Iris pigment epithelial cell (primary cell): Measurements from ENCODE around the gene TNRC6C.

Source experiments
- DNase-seq: peaks from one replicate; pipeline ENCODE4 v3.0.0-alpha.2; 2011; ENCODE audit warnings: low read depth

The TNRC6C gene

DNA sequence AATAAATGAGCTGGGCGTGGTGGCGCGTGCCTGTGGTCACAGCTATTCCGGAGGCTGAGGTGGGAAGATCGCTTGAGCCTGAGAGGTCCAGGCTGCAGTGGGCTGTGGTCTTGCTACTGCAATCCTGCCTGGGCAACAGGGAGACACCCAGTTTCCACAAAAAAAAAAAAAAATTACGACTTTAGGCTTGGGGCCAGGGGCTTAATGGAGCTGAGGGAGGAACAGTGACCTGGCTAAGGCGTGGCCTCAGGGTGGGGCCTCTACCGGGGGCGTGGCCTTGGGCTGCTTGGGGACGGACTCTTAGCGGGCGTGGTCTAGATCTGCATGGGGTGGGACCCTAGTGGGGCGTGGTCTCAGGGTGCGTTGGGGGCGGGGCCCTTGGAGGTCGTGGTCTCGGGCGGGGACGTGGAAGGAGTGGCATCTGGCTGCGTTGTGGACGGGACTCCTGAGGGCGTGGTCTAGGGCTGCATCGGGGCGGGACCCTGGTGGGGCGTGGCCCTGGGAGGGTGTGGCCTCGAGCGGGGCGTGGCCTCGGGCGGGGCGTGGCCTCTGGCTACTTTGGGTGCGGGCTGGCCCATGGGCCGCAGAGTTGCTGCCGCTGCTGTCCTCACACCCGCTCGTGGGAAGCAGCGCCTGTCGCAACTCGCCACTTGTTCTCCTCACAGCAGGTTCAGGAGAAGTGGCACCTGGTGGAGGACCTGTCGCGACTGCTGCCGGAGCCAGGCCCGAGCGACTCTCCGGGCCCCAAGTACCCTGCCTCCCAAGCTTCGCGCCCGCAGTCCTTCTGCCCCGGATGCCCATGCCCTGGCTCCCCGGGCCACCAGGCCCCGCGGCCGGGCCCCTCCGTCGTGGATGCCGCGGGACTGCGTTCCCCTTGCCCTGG, 181.9 kb downstream of the TNRC6C start:
- peak; percentile 80 for DNase-seq

DNA sequence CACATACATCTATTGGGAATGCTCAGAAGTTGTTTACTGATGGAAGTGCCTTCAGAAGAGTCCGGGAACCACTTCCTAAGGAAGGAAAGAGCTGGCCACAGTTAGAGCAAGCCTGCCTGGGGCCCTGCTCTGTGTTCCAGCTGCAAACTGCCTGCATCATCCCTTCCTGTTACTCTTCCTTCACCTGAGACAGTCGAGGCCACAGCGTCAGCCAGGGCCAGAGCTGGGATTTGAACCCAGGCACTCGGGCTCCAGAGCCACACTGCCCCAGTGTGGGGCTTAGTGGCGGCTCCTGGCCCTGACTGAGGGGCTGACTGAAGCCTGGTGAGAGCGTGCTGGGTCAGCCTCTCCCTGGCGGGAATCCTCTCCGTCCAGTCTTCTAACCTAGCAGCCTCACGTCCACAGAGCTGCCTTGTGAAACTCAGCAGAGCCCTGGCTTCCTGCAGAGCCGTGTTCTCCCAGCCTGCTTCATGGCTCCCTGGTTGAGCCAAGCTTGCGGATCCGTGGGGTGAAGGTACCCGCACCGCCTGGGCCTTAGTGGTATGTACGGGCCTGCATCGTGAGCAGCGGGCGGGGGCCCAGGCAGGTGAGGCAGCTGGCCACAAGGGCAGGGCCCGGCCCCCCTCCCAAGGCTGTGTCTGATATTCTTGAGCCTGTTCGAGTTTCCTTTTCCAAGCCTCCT, 183.1 kb downstream of the TNRC6C start:
- no peak for DNase-seq

DNA sequence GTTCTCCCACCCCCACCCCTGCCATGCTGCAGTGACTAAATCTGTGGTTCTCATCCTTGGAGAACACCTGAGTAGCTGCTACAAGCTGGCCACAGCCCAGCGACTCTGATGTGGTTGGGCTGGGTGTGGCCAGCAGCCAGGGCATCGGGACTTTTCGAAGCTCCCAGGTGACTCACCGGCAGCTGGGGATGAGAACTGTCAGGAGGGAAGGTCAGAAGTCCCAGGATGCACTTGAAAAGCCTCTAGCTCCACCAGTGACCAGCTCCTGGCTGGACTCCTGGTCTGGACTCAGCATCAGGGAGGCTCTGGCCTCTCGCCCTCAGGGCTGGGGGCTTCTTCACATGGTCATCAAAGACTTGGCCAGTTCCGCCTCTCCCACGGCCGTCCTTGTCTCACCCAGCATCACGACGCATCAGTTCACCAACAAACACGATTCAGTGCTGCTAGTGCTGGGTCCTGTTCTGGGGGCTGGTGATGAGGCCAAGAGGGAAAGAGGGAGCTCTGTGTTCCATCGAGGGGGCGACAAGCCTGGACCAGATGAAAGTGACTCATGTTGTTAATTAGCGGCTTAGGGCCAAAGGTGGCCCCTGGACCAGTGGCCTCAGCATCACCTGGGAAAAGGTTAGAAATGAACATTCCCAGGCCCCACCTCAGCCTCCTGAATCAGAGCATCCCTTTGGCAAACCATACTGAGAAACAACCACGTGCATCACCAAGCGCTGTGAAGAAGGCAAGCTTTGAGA, 183.8 kb downstream of the TNRC6C start:
- DNase-seq, result peak; percentile 61

DNA sequence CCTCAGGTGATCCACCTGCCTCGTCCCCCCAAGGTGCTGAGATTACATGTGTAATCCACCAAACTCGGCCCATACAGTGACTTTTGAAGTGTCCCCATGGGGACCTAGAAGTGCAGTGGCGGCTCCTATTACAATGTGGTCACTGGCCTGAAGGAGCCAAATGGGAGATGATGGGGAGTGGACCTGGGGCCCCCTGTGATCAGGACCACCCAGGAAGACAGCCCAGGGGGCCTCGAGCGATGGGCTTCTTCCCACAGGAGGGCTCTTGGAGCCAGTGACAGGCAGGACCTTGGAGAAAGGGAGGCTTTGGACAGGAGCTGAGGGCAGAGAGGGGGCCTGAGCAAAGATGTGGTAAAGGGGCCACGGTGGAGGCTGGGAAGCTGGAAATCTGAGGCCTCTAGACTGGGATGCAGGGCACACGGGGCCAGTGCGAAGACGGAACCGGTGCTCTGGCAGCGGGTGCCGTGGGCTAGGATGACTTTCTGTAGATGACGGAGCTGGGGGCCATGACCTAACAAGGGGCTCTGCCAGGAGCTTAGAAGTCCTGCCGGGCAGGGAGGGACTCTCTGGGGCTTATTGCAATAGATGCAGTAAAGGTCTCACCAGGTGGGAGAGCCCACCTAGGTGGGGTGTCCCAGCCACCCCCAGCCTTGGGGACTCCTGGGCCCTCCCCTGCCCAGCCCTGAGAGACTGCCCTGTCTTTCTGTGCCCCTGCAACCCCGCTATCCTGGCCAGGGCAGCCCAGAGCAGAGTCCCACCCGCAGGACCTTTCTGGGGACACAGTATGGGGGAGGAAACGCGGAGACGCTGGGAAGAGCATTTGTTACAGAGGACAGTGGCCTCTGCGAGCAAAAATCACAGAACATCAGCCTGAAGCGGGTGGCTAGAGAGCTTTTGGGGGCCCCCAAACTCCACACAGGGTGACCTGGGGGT, 185.0 kb downstream of the TNRC6C start:
- no peak for DNase-seq

DNA sequence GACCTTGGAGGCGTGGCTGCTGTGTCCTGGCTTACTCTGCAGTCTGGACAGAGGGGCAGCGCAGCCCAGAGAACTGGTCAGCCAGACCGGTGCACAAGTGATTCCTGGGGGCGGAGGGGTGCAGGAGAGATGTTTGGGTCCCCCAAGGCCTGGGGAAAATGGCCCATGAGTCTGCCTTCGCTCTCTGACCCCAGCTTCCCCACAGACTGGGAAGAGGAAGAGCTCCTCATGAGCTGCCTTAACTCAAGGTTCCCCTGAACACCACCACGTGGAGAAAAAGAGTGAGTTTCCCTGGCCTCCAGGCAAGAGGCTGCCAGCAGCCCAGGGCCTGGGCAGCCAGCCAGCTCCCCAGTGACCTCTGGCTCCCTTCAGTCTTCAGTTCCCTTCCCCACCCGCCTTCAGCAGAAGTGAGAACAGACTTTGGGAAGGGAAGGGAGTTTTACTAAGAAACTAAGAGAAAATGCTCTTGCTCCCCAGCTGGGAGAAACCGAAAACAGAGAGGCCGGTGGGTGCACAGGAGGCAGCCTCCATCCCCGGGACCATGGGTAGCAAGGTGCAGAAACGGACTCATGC, 185.7 kb downstream of the TNRC6C start:
- DNase-seq, result peak; percentile 77

DNA sequence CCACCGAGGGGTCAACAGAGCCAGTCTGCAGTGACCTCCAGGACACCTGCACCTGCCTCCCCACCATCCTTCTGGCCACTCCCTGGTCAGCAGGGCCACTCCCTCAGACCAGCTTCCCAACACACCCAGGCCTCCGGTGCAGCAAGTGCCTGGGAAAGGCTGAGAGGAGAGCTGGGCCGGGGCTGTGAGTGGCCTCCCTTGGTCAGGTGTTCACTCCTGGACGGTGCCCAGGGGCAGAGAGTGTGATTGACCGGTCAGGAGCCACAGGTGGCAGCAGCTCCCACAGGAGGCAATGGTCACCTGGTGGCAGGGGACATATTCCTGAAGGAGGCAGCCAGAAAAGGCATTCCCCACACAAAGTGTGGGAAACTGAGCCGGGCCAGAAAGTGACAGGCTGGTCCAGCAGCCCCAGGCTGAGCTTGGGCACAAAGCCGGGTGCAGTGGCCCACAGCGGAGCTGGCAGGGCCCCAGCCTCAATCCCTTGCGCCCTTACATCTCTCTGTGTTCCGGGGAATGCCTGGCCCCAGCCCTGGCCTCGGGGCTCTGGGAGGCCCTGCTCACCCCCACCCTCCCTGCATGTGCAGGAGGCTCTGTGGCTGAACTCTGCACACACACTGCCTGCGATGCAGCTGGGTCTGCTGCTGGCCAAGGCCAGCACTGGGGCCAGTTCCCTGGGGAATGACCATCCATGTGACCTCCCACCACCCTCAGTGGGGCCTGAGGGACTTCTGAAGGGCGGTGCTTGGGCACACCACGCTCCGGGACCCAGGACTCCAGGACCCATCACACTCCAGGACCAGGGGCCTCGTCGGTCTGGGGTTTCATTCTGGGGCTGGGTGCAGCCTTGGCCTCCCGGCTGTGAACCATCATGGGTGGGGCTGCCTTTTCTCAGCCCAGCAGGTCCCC, 186.5 kb downstream of the TNRC6C start:
- no peak for DNase-seq

DNA sequence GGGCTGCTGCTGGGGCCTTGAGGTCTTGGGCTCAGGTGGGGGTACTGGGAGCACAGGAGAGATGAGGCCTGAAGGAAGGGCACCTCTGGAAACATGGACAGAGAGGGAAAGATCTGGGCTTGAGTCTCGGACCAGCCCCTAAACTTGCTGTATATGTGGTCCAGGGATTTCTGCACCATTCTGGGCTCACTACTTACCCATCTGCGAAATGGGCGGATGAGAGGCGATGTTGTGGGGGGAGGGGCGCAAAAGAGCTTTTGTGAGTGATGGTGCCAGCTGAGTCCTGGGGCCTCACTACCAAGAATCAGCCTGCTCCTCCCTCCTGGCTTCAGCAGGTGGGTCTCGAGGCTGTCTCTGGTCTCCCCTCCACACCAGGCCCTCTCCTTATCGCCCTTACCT, 188.0 kb downstream of the TNRC6C start:
- DNase-seq, result no peak

DNA sequence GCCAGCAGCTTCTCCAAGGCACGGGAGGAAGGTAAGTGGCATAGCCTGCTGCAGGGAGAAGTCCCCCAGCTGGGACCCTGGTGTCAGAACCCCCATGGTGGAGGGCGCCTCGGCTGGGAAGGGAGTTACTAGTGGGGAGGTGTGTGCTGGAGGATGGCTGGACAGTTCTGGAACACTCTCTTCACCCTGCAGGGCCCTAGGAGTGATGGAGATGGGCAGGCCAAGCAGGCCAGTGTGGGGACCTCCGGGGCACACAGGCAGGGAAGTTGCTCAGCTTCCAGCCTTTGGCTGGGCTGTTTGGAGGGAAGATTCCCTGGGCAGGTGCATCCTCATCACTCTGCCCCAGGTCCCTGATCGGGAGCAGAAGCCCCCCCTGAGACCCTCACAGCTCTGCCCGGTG, 188.4 kb downstream of the TNRC6C start:
- DNase-seq, result no peak

DNA sequence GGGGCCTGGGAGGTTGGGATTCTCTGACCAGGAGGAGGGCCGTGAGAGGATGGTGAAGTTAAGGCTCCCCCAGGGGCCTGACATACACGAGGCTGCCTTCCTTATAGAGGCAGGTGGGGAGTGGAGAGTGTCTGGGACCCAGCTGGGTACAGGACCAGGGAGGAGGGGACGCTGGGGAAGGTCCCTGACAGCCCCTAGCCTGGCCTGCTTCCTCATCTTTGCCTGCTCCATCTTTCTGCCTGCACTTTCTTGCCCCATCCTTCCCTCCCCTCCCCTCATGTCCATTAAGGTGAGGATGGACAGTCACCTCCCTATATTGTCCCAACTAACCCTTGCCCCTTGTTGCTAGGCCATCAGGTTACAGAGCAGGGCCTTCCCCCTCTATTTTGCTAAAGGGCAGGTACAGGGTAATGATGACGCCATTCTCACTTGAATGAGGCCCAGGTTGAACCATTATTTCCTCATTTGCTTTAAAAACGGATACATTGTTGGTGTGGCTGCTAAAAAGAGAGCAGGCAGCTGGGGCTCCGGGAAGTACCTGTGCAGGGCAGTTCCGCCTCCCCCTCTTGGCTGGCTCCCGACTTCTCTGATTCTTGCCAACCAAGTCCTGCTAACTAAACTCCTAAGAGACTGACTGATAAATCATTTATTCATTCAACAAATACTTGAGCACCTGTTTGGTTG, 189.0 kb downstream of the TNRC6C start:
- DNase-seq, result no peak

DNA sequence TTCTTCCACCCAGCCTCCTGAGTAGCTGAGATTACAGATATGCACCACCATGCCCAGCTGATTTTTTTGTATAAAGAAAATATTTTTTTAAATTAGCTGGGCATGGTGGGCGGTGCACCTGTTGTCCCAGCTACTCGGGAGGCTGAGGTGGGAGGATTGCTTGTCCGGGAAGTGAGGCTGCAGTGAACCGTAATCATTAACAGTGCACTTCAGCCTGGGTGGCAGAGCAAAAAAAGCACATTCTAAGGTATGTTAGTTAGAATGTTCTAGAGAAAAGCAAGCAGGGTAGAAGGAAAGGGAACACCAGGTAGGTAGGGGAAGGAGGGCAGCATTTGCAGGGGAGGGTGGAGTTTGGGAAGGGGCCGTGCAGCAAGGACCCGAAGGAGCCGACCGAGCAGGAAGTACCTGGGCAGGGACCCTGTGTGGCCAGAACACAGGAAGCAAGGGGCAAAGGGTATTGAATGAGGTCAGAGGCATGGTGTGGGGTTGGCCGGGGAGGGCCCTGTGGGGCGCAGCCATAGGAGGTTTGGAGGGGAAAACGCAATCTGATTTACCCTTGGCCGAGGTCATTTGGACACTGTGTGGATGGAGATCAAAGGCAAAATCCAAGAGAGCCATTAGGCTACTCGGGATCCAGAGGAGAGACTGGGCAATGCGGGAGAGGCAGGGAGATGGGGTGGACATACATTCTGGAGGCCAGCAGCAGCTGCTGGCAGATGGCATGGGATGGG, 189.9 kb downstream of the TNRC6C start:
- no peak for DNase-seq

DNA sequence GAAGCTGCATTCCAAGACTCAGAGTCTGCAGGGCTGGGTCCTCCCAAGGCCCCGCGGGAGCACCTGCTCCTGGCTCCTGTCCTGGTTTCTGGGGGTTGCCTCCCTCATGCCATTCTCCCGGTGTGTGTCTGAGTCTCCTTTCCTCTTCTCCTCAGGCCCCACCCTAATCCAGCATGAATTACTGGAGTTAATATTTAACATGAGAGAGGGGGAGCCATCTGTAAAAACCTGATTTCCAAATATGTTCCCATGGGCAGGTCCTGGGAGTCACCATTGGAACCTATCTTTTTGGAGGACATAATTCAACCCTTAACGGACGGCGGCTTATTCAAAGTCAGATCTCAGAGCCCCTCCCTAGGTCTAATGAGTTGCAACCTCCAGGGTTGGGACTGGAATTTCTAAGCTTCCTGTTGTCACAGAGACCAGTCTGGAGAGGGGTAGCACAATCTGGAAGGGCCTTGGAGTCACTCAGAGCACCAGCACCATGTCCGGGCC, 193.1 kb downstream of the TNRC6C start:
- no peak for DNase-seq

DNA sequence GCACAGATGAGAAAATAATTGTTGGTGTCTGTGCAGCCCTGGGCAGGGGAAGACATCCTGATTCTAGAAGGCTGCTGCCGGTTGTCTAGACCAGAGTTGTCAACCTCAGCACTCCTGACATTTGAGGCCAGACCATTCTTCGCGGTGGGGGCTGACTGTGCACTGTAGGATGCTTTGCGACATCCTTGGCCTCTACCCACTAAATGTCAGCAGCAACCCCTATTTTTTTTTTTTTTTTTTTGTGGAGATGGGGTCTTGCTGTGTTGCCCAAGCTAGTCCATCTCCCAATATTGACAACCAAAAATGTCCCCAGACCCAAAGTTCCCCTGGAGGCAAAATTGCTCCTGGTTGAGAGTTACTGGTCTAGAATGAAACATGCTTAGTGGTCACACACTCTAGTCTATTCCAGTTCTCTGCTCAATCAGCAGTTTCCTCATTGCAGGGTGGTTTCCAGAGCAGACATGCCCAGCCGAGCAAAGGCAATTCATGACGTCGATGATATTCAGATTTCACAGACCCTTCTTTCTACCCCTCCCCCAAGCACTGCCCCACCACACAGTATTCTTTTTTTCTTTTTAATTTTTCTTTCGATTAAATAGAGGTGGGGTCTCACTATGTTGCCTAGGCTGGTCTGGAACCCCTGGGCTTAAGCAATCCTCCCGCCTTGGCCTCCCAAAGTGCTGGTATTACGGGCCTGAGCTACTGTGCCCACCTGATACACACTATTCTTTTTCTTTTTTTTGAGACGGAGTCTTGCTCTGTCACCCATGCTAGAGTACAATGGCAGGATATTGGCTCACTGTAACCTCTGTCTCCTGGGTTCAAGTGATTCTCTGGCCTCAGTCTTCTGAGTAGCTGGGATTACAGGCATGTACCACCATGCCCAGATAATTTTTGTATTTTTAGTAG, 196.7 kb downstream of the TNRC6C start:
- DNase-seq, result no peak
